AG09309 (cell line): Measurements from ENCODE around the gene PRKN.

Source experiments
- DNase-seq: peaks from one replicate; pipeline ENCODE4 v3.0.0-alpha.2; 2010; ENCODE audit warnings: low read depth
- H3K4me3 ChIP-seq: 2 replicates; pipeline ENCODE4 v1.5.1; 2011; ENCODE audit warnings: mild to moderate bottlenecking, low read depth, low read length, moderate library complexity; ENCODE audit not compliant: control insufficient read depth
- TF ChIP-seq, protein P1 (sequence below): IDR thresholded peaks from 2 replicates; pipeline ENCODE4 v1.5.1; 2011; ENCODE audit warnings: mild to moderate bottlenecking, low read depth, low read length, inconsistent platforms; ENCODE audit not compliant: insufficient read depth, control insufficient read depth; ENCODE audit errors: missing control alignments

The PRKN gene

DNA sequence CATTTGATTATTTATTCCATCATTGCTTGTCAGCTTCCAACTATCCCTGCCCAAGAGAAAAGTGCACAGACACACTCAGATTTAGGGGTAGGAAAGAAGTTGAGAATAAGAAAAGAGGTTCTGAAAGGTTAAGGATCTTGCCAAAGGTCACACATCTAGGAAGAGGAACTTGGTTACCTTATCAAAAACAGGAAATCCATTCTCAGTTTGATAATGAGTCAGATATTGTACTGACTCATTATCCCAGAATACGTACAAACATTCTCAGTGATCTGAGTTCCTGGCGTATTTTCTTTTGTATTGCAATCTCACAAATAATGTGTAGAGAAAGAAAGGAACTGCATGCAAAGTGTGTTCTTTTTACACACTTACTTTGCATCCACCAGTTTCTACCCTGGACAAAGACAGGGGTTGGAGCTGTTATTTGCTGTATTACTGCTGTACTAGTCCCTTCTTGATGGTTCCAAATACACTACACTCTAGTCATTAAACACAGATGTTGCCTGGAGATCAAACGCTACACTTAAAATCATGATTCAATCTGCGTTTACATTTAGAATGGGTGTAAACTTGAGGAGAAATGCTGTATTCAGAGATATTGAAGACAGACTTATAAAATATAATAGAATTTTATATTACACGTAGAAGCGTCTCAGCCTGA is 545.7 kb downstream of the PRKN start:
- TF ChIP-seq, protein P1, sequence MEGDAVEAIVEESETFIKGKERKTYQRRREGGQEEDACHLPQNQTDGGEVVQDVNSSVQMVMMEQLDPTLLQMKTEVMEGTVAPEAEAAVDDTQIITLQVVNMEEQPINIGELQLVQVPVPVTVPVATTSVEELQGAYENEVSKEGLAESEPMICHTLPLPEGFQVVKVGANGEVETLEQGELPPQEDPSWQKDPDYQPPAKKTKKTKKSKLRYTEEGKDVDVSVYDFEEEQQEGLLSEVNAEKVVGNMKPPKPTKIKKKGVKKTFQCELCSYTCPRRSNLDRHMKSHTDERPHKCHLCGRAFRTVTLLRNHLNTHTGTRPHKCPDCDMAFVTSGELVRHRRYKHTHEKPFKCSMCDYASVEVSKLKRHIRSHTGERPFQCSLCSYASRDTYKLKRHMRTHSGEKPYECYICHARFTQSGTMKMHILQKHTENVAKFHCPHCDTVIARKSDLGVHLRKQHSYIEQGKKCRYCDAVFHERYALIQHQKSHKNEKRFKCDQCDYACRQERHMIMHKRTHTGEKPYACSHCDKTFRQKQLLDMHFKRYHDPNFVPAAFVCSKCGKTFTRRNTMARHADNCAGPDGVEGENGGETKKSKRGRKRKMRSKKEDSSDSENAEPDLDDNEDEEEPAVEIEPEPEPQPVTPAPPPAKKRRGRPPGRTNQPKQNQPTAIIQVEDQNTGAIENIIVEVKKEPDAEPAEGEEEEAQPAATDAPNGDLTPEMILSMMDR, result no peak
- DNase-seq, result no peak

GRCh38 chr6:162181111-162181510 is 546.5 kb downstream of the PRKN start:
- TF ChIP-seq, protein P1, result no peak
- no peak overlapping the region for H3K4me3 ChIP-seq

More for the DNA sequence above, 545.7 kb downstream of the PRKN start:
- H3K4me3 ChIP-seq, result no peak overlapping the region

GRCh38 chr6:162179196-162179951 is 548.2 kb downstream of the PRKN start:
- TF ChIP-seq, protein P1, result no peak
- no peak for DNase-seq
- no peak overlapping the region for H3K4me3 ChIP-seq

More at GRCh38 chr6:162181111-162181510, 546.5 kb downstream of the PRKN start:
- no peak for DNase-seq

DNA sequence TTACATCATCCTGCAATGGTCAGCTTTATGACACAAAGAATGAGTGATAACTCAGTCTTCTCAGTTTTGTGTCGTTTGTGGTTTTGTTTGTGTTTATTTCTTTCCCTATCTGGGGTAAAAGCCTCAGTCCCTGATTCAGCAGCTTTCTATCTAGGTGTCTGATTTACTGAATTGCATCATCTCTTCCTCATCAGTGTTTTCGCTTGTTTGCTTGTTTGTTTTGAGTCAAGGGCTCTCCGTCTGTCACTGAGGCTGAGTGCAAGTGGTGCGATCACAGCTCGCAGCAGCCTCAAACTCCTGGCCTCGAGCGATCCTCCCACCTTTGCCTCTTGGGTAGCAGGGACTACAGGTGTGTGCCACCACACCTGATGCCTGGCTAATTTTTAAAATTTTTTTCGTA is 548.9 kb downstream of the PRKN start:
- H3K4me3 ChIP-seq, result no peak overlapping the region
- TF ChIP-seq, protein P1, result no peak
- DNase-seq, result no peak

DNA sequence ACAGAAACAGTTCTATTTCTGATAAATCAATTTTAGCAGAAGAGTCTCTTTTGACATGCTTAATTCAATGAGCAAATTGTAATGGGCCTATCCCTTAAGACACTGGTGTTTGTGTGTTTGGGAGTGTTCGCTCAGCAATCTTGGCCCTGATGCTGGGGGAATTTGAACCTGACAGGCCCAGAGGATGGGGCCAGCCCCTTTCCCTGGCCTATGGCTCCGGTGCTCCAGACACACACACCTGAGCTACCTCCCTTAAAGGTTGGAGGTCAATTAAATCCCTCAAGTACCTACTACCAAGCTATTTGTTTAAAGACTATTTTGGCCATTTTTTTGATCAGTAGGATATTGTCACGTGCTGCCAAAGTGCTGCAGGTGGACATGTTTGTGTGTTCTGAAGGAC is 549.3 kb downstream of the PRKN start:
- no peak overlapping the region for H3K4me3 ChIP-seq
- TF ChIP-seq, protein P1, result no peak
- DNase-seq, result no peak

DNA sequence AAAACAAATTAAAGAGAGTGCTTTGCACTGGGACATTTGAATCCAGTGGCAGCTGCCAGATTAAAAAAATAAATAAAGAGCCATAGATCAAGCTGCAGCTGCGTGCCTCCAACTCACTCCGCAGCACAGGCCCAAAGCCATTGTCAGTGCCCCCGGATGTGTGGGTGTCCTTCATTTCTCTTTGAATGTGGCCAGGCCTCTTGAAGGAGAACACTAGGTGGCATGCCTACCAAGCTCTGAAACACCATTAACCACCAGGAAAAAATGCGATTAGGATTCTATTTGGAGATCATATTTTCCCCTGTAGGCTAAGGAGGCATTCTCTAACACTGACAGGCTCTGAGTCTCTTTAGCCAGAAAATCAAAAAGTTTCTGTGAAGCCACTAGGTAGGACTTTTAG is 549.8 kb downstream of the PRKN start:
- no peak overlapping the region for H3K4me3 ChIP-seq
- TF ChIP-seq, protein P1, result no peak
- no peak for DNase-seq
